GM19463 (cell line): Measurements from ENCODE around the gene CDC25B.
A peak's percentile ranks its signal among the peaks of the same experiment; 100 is the strongest.

Experiments
- ATAC-seq: cut with Tn5 transposase; IDR thresholded peaks from one replicate; pipeline ENCODE4 v1.9.1; 2021; ENCODE audit warnings: mild to moderate bottlenecking, moderate library complexity; ENCODE audit not compliant: unreplicated experiment

CDC25B gene

DNA sequence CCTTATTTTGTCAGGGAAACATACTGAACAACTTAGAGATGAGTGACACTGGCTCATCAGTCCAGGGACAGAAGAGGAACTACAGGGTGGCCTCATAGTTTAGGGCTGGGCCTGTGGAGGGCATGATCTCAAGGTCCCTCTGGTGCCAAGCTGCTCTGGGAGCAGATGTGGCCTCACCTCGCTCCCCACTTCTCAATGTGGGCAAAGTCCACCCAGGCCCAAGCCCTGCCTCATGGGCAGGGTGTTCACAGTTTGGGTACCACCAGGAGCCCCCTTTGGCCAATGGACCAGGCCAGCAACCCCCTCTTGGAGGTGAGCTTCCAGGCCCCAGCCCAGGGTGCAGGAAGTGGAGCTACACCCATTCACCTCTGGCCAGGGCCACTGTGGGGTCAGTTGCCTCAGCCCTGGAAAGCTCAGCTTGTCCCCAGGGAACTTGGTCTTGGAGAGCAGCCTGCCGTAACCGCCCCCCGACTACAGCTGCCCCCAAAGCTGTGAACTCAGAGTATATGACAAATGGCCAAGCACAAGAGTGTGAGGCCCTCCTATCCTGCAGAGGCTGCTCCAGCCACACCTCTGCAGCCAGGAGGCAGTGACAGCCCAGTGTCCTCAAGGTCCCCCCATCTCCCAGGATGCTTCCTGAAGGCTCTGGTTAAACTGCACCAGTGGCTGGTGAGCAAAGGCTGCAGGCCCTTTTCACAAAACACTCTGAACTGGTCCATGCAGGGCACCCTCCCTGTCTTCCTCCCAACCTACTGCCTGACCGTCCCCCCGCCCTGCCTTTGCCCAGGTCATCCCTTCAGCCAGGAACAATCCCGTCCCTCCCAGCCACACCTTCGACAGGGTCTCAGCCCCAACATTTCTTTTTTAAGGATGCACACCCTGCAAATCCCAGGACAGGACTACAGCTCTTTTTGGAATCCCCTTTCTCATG lies 32.2 kb upstream of the CDC25B start:
- no peak for ATAC-seq

DNA sequence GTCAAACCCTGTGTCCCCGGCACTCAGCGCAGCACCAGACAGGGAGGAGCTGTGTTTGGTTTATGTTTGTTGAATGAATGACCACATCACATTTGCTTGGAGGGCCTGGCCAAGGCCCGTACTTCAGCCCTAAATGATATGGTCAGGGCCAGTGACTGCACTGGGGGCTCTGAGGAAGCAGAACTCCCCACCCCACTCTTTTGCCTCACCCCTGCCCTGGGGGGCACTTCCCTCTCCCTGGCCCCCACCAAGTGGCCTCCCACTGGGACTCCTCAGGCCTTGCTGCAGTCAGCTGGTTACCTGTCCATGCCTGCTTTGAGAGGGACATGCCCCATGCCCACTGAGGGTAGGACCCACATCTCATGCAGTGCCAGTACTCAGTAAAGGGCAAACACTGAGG lies 31.5 kb upstream of the CDC25B start:
- ATAC-seq: no peak

GRCh38 chr20:3765171-3765882 lies 30.8 kb upstream of the CDC25B start:
- no peak for ATAC-seq

DNA sequence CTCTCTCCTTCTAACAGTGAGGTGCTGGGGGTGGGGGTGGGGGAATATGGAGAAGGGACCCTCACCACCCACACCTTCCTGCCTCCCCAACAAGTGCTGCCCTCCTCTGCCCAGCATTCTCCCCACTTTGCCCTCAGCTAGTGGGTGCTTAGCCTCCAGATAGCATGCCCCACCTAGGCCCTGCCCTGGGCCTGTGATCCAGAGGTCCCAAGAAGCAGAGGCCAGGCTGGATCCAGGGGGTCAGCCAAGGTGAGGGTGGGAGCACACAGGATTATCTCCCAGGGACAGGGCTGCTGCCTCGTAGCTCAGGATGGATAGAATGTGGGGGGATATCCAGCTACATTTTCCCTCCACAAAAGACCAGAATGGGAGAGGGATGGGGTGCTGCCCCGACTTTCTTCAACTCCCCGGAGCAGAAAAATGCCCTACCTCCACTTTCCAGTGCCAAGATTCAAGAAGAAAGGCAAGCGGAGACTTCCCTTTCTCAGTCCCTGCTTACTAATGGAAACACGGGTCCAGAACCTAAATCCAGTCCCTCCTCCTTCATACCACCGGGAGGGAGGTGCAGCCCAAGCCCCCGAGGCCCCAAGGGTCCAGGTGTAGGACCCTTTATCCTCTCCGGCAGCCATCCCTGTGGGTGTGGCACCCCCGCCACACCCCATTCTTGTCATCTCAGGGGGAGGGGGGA lies 29.5 kb upstream of the CDC25B start:
- no peak for ATAC-seq

DNA sequence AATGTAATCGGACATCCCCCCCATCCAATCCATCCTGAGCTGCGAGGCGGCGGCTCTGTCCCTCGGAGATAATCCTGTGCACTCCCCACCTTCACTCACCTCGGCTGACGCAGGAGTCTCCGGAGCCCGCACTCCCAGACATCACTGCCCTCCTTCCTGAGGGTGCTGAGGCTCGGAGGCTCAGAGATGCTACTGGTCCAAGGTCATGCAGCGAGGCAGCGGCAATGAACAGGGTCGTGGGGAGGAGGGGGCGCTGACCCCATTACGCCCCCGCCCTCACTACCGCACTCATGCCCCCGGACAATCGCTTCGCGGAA lies 29.0 kb upstream of the CDC25B start:
- no peak for ATAC-seq

DNA sequence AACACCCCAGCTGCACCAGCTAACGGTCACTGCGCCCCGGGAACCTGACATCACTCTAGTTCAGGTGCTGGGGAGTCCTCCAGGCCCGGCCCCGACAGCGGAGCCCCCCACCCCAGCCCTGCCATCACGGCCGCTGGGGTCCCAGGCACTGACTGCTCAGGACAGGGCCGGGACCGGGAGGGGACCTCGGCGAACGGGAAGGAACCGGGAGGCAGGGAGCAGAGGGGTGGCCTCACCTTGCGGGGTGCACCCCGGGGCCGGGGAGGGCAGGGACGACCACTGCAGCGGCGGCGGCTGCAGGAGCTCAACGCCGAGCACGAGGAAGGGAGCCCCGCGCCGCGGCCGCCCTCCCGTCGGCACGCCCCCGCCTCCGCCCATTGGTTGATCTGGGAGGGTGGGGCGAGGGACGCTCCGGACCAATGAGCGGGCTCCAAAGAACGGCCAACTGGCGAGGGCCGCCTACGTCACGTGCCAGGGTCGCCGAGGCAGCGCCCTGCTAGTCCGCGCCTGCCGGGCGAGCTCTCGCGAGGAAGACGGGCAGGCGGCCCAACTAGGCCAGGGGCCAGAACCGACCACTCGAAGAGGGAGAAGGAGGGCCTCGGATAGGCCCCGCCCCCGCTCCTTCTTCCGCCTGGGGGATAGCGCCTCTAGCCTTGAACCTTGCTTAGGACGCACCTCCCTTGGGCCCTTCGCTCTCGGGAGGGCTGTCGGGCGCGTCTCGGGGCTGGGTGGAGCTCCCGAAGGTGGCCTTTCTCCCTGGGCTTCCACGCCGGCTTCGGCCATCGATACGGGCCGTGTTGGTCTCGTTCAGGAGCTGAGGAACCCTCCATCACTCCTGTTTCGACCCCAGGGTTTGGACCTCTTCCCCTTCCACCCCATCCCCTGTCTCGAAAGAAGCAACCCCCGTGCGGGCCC lies 28.4 kb upstream of the CDC25B start, which contains the start of gene ADISSP:
TSS of gene ADISSP (minus strand) at position 327 of the 915 bp plus-strand sequence. CDS start 7,653 bp downstream, outside the sequence.
- ATAC-seq: peak; percentile 94

DNA sequence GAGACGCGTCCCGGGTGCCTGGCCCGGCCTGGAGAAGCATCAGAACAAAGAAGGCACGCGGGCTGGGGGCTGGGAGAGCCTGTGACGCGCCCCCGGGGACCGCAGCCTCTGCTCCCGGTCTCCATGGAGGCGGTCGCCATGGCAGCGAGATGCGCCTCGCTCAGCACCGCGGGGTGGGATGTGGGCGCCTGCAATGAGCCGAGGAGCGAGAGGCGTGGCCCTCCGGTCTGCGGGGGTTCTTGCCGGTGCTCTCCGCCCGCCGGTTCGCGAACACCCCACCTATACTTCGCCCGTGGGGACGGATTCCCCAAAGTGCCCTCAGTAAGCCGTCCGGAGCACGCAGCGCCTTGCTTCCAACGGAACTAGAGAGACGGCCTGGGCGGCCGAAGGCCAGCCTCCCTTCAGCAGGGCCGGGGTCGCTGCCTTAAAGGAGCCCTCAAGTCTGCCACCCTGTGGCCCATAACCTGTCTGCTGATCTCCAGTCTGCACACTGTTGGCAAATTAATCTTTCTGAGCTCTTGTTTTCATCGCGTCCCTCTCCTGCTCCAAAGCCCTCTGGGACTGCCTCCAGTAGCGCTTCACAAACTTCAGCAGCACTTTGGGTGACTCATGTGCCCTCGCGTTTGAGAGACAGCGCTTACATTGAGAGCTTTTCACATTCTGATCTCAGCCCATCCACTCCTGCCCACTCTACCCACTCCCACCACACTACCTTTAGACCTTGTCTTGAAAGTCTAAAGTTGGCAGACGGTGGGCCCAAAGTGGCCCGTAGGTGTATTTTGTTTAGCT lies 27.6 kb upstream of the CDC25B start:
- peak; percentile 26 for ATAC-seq

- ATAC-seq: no peak
These were observed 24.5 kb upstream of the CDC25B start for GRCh38 chr20:3771552-3772058.

- ATAC-seq: no peak
These were observed 20.5 kb upstream of the CDC25B start for GRCh38 chr20:3775457-3776108.

DNA sequence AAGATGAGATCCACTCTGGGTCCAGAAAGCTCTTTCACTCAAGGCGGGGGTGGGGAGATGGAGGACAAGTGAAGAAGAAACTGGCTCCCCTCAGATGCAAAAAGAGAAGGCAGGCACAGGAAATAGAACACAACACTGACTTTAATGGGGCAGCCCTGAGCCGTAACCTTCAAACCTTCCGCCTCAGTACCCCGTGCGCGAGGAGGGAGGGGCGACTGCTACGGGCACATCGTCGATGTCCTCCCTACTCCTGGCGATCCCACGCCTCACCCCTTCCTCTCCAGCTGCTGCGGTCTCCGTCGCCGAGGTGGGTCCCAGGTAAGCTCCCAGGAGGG lies 18.8 kb upstream of the CDC25B start:
- ATAC-seq: no peak

DNA sequence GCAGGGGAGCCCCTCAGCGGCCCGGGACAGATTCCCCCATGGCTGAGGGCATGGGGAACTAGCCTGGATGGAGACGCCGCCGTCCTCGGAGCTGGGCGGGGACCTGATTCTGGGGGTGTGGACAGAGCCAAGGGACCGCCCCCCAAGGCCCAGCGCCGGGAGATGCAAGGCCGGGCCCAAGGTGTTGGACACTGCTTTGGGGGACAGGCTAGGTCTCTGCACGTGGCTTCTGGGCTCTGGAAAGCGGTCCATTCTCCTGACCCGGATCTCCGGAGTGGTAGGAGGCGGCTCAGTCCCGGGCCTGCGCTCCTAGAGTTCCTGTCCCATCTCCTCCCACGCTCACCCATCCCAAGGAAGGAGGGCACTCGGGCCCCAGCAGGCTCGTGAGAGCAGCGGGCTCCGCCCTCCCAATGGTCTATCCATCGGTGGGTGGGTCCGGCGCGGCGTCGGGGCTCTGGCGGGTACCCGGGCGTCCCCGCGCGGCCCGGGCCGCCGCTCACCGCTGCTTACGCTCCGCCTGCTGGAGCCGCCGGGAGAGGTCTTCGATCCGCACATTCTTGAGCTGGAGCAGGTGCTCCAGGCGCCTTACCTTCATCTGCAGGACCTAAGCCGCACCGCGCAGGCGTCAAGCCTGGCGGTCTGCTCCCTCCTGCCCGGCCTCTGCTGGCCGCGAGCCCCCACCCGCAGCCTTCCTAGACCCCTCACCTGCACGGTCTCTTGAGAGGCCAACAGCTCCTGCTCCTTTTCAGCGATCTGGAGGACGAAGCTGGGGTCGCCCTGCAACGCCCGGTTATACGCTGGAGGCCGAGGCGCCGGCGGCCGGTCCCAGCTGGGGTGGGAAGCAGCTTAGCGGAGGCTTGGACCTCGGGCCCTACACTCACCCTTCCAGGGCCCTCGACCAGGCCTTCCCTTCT lies 18.1 kb upstream of the CDC25B start:
- ATAC-seq: no peak

DNA sequence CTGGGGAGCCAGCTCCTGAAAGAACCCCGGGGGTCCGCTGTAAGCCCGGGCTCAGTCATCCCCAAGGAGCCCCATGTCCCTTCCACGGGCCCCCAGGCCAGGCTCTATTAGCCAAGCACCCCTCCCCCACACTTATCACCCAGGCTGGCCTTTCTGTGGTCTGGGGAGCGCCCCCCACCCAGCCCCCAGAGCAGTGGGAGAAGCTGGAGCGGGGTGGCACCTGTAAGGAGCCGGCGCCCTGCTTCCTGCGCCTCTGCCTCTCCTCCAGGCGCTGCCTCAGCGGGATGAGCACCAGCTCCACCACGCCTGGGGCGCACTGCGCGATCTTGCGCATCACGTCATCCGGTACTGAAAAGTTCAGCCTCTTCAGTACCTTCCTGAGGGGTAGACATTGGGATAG lies 17.1 kb upstream of the CDC25B start:
- ATAC-seq: no peak

DNA sequence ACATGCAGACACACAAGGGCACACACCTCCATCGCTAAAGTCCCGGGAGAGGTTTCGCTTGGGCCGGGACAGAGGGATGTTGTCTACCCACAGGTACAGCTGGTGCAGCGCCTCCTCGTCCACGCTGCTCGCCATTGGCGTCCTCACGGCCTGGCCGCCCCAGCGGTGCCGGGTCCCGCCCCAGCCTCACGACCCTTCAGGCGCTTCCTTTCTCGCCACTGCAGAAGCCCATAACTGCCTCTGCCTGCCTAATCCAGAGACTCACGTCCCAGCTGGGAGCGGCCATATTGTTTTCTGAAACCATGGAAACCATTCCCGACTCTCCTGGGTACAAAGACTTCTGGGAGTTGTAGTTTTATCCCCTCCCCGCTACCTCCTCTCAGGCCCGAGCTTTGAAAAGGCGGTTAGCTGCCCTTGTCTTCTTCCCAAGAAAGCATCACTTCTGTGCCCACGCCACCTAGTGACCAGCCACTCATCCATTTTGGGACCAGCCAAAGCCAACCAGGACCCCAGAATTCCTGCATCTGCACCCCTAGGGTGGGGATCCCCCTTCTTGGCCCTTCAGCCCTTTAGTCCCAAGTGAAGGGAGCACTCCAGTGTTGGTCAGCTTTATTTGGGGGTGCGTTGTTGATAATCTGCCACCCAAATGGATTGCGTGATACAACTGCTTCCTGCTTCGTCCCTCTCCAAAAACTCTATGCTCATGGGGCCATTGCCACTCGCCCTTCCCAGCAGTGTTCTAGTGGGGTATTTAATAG lies 14.8 kb upstream of the CDC25B start, which contains the start of gene SPEF1:
TSS of gene SPEF1 (minus strand) at position 296 of the 758 bp plus-strand sequence. CDS start at position 135, 161 bp downstream.
- ATAC-seq: peak; percentile 66

DNA sequence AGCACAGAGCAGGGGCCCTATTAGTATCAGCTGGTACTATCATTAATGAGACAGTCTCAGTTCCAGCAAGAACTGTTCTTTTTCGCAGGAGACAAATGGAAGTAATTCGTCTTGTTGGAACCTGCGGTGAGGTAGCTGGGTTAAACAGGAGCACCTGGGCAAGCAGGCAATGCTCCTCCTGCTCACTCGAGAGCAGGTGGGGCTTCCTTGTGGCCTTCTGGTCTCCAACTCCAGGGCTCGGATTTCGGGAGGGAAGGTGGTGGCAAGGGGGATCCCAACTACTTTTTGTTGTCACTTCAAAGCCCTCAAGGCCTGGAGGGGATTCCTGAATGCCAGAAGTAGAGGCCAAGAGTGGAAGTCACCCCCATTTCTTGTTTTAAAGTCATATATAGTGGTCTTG lies 13.5 kb upstream of the CDC25B start:
- no peak for ATAC-seq

DNA sequence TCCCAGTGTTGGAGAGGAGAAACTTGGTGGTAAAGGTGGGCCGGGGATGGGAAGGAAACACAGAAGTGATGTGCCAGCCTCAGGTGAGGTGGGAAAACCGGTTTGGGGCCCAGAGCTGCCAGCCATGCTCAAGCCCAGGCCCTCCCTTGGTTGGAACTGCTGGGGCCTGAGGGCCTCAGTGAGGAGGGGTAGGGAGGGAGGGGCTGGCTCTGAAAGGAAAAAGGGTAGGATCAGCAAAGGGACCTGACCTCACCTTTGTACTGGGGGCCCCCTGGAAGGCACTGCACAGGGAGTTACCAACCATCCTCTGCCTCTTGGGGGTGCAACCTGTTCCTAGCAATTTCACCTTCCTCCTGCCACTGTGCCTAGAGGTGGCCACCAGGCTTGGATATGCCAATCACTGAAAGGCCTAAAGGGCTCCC lies 13.0 kb upstream of the CDC25B start:
- no peak for ATAC-seq

GRCh38 chr20:3783511-3784195 lies 12.5 kb upstream of the CDC25B start:
- ATAC-seq: no peak
